CD4-positive, alpha-beta T cell treated with Interleukin-6 at 100 ng/mL for 8 hours (primary cell): Measurements from ENCODE around the gene KCNA10.

Experiments
- DNase-seq: peaks from one replicate; pipeline ENCODE4 v3.0.0-alpha.2; 2020; ENCODE audit warnings: mixed read lengths, low spot score

The KCNA10 gene

GRCh38 chr1:110519125-110519810 lies at the start of gene KCNA10:
Gene KCNA10, minus strand, starts transcription at chr1:110519175. Its CDS starts 388 bp downstream, at chr1:110518787.
- no peak for DNase-seq

- DNase-seq = no peak
Observed at GRCh38 chr1:110566836-110567235, 47.9 kb upstream of the KCNA10 start.

- DNase-seq = no peak
Observed at GRCh38 chr1:110565565-110565964, 46.6 kb upstream of the KCNA10 start.

GRCh38 chr1:110563089-110563488 lies 44.1 kb upstream of the KCNA10 start:
- DNase-seq = no peak

GRCh38 chr1:110561596-110561995 lies 42.6 kb upstream of the KCNA10 start:
- DNase-seq = no peak

- no peak for DNase-seq
Observed at GRCh38 chr1:110559157-110559556, 40.2 kb upstream of the KCNA10 start.

GRCh38 chr1:110557481-110557880 lies 38.5 kb upstream of the KCNA10 start:
- DNase-seq = no peak

- DNase-seq = no peak
Observed at GRCh38 chr1:110556471-110556807, 37.5 kb upstream of the KCNA10 start.

GRCh38 chr1:110555807-110556470 lies 37.0 kb upstream of the KCNA10 start:
- no peak for DNase-seq

- peak; percentile 44 for DNase-seq
Observed at GRCh38 chr1:110554871-110555801, 36.2 kb upstream of the KCNA10 start.

- no peak for DNase-seq
Observed at GRCh38 chr1:110551278-110551809, 32.4 kb upstream of the KCNA10 start.

GRCh38 chr1:110549831-110550230 lies 30.9 kb upstream of the KCNA10 start:
- no peak for DNase-seq

- no peak for DNase-seq
Observed at GRCh38 chr1:110548381-110548780, 29.4 kb upstream of the KCNA10 start.

- DNase-seq = no peak
Observed at GRCh38 chr1:110547017-110547416, 28.0 kb upstream of the KCNA10 start.

GRCh38 chr1:110545492-110545891 lies 26.5 kb upstream of the KCNA10 start:
- no peak for DNase-seq

- DNase-seq = no peak
Observed at GRCh38 chr1:110544753-110545152, 25.8 kb upstream of the KCNA10 start.

- no peak for DNase-seq
Observed at GRCh38 chr1:110542725-110543124, 23.8 kb upstream of the KCNA10 start.

- no peak for DNase-seq
Observed at GRCh38 chr1:110541906-110542395, 23.0 kb upstream of the KCNA10 start.

GRCh38 chr1:110540891-110541685 lies 22.1 kb upstream of the KCNA10 start:
- no peak for DNase-seq

- DNase-seq = no peak
Observed at GRCh38 chr1:110538921-110539320, 19.9 kb upstream of the KCNA10 start.

- no peak for DNase-seq
Observed at GRCh38 chr1:110538075-110538474, 19.1 kb upstream of the KCNA10 start.
